HepG2 (cell line): ENCODE data around the gene DCTN4. TPM values are rescaled to one million over a fixed set of nuclear protein-coding genes. Genes with fewer than 3 reads are reported as not detected.

ENCODE experiments used
- ARNT2 ChIP-seq: sonication (generic); formaldehyde crosslinking; IDR thresholded peaks from 2 replicates; pipeline ENCODE4 v1.8.0; 2022; ENCODE audit warnings: mild to moderate bottlenecking, low read depth, missing genetic modification reagents, moderate library complexity
- FOXP4 ChIP-seq: sonication (generic); formaldehyde crosslinking; IDR thresholded peaks from 2 replicates; pipeline ENCODE4 v1.4.0; 2020; ENCODE audit warnings: missing genetic modification reagents
- JDP2 ChIP-seq: sonication (generic); formaldehyde crosslinking; IDR thresholded peaks from 2 replicates; pipeline ENCODE4 v1.8.1; 2022; ENCODE audit warnings: missing genetic modification reagents, borderline replicate concordance
- TCF7 ChIP-seq: sonication (generic); IDR thresholded peaks from 2 replicates; pipeline ENCODE4 v1.6.1; 2016; ENCODE audit warnings: antibody characterized with exemption, low read depth
- ZBTB40 ChIP-seq, 2 experiments: fragments of 450-650 bp in 1 of 2; sonication (generic) in 1 of 2; formaldehyde crosslinking in 1 of 2; IDR thresholded peaks; 2 replicates each; pipeline versions ENCODE4 v1.6.1 to v1.8.0; 2016 to 2022; ENCODE audit warnings: antibody characterized with exemption in 1 of 2, mild to moderate bottlenecking in 1 of 2, missing genetic modification reagents in 1 of 2
- ZC3H13 ChIP-seq: sonication (generic); formaldehyde crosslinking; IDR thresholded peaks from 2 replicates; pipeline ENCODE4 v1.8.1; 2023; ENCODE audit warnings: mild to moderate bottlenecking, missing genetic modification reagents, moderate library complexity
- ZNF253 ChIP-seq: sonication (generic); formaldehyde crosslinking; IDR thresholded peaks from 2 replicates; pipeline ENCODE4 v1.8.0; 2022; ENCODE audit warnings: mild to moderate bottlenecking, missing genetic modification reagents, borderline replicate concordance
- ZSCAN22 ChIP-seq: sonication (generic); formaldehyde crosslinking; IDR thresholded peaks from 2 replicates; pipeline ENCODE4 v1.4.0; 2020; ENCODE audit warnings: mild to moderate bottlenecking, missing genetic modification reagents
- polyA plus RNA-seq, 8 experiments: library from polyadenylated mRNA; depleted of rRNA in 3 of 8; stranded (reverse) in 7 of 8; unstranded in 1 of 8; fragments of >200 nt; fragmentation: Illumina TruSeq in 4 of 8; extraction: Trizol in 4 of 8; gene quantifications; 2 replicates each; pipeline versions ENCODE4 v1.2.1 to v1.2.3, GENCODE V29; 2011 to 2016; ENCODE audit warnings: low read depth in 4 of 8, missing spikeins in 1 of 8, mixed read lengths in 1 of 8; ENCODE audit not compliant: insufficient read depth in 1 of 8
- total RNA-seq, 5 experiments: library from RNA; depleted of rRNA; stranded (reverse); fragments of >200 nt; fragmentation: Illumina TruSeq; extraction: Trizol; gene quantifications; 2 replicates each; pipeline ENCODE4 v1.2.3, GENCODE V29; 2016; ENCODE audit warnings: low read depth in 1 of 5

DCTN4 gene
- total and polyA plus RNA-seq, 2 of the 13 experiments (the other 11 are each of a cell fraction or from before 2014, with no cell fraction given): 24.1 to 26.9 TPM

GRCh38 chr5:150777685-150778084, 18.9 kb upstream of the DCTN4 start (continued):
- no peak for TF ChIP-seq ZBTB40 (IDR thresholded peaks at IDR 0.05)
- TF ChIP-seq ZBTB40 (CRISPR knock-in tag; IDR thresholded peaks at IDR 0.05): no peak
- no peak for TF ChIP-seq ZNF253
- no peak for TF ChIP-seq ZSCAN22 (CRISPR knock-in tag)
- no peak for TF ChIP-seq ZC3H13 (CRISPR knock-in tag)
- TF ChIP-seq ARNT2 (CRISPR knock-in tag): no peak
- TF ChIP-seq JDP2 (CRISPR knock-in tag): no peak
- no peak for TF ChIP-seq TCF7
- TF ChIP-seq FOXP4 (CRISPR knock-in tag): no peak
